Measurements from ENCODE around the gene OXT.
"Not testable (repeated sequence)": the region's sequence is repeated elsewhere in the genome, so short reads cannot be mapped to it uniquely, and the experiment has no call there.

The OXT gene

DNA sequence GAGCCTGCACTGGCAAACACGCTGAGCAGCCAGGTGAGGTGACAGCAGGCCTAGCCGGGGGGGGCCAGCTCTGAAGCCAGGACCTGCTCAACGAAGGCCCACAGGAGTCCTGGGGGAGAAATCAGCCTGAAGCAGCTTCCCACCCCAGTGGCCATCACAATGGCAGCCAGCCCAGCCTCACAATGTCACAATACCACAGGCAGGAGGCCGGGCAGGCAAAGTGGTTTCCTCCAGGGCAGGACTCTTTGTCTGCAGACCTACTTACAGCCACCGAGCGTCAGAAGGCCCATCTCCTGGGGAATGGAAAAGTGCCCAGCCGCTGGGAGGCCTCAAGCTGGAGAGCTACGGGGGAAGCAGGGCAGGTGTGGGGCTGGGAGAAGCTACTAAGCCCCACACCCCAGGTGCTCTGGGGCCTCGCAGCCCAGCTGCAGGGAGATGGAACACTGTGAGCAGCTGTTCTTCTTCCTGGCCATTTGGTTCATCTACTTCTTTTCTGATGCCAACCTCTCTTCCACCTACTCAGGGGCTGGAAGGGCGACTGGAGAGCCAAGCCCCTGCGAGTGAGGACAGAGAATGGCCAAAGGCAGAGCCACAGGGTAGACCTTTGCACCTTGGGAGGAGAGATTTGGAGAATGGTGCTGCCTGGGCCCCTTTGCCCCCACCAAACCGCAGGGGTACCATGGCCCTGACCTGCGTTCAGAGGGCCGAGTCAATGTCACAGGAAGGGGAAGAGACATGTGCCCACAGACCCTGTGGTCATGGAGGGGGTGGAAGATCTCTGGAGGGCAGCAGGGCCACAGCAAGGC is 35.4 kb downstream of the OXT start:
- H3K4me3 Mint-ChIP-seq: no peak overlapping the region
- no peaks in the 10 kb centered on the region for H3K9me3 Mint-ChIP-seq
- no peak for DNase-seq
- H3K4me1 Mint-ChIP-seq (ENCODE audit: low read depth): peaks cover 13% of the 10 kb centered on the region
- no peaks in the 10 kb centered on the region for H3K27me3 Mint-ChIP-seq
- peaks cover 29% of the 10 kb centered on the region for H3K36me3 Mint-ChIP-seq (ENCODE audit: low read depth)
- no peak overlapping the region for H3K27ac Mint-ChIP-seq

DNA sequence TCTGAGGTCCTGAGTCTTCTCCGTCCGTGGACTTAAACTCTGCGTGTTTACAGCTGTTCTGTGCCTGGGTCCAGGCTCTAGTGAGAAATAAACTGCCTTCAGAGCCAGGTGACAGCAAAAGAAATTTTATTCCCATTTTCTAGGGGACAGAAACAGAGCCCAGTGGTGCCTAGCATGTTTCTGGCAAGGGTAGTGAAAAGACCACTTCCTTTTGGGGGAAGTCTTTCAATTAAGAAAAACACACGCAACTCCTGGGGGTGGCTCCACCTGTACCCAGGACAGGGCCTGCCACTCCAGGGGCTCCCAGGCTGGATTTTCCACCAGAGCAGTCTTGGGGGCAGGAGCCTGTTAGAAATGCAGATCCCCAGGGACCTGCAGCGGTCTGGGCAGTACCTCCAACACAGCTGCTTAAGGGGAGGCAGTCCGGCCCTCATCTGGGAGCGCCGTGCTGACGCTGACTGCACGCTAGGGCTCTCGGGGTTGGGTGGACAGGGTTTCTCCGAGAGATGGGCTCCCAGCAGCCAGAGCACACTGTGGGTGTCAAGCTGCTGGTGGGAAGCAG is 36.1 kb downstream of the OXT start:
- no peak for DNase-seq
- peaks cover 31% of the 10 kb centered on the region for H3K36me3 Mint-ChIP-seq (ENCODE audit: low read depth)
- H3K4me1 Mint-ChIP-seq (ENCODE audit: low read depth): peaks cover 6% of the 10 kb centered on the region
- H3K27me3 Mint-ChIP-seq: no peaks in the 10 kb centered on the region
- no peak overlapping the region for H3K27ac Mint-ChIP-seq
- no peak overlapping the region for H3K4me3 Mint-ChIP-seq
- H3K9me3 Mint-ChIP-seq: no peaks in the 10 kb centered on the region

DNA sequence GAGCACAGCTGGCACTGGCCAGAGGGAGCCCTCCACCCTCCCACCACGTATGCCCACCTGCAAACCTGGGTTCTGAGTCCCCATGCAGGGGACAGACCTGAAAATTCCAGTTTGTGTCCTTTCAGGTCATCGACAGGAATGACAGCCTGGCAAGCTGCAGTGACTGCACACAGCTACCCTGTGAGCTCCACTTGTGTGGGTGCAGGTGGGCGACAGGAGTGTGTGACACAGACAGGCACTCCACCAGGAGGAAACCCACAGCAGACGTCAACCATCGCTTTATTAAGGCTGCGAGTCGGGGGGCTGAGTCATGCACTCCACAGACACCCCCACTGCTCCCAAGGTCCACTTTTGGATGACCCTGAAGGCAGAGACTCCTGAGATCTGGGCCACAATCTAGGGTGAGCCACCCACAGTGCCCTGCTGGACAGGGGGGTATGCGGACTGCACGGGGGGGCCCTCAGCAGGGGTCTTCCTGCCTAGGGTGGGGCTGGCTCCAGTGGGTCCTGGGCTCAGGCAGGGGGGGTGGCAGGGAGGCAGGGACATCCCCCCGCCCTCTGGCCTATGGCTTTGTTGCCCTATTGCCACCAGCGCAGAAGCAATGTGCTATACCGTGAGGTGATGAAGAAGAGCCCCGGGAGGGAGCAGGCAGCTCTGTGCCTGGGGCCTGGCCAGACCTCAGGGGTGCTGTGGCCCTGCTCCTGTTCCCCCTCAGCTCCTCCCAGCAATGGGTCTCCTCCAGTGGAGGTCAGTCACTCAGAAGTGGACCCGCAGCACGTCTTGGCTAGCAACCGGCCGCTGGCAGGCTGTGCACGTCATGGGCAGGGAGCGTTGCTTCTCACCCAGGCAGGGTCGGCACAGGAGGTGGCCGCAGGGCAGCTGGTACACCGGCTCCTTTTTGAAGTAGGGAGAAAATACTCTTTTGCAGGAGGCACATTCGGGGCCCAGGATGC is 38.2 kb downstream of the OXT start:
- no peak for DNase-seq
- Mint-ChIP-seq H3K36me3 (ENCODE audit: low read depth) (peaks cover 40% of the 10 kb centered on the region), H3K27ac (no peak overlapping the region), H3K4me3 (no peak overlapping the region), H3K9me3 (no peaks in the 10 kb centered on the region), H3K27me3 (no peaks in the 10 kb centered on the region), H3K4me1 (ENCODE audit: low read depth) (no peaks in the 10 kb centered on the region)

DNA sequence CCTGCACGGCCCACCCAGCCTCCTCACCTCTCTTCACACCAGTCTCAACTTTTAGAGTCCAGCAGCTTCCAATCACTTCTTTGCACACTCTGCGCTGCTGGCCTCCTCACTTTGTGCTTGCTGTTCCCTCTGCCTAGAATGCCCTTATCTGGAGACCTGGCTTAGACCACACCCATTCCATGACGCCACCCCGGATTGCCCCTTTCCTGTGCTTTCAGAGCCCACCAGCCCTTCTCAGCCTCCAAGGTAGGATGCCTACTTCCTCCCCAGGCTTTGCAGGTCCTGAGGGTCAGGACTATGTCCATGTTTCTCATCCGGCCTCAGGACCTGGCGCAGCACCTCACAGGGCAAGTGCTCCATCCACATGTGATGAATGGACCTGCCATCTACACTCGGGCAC is 40.1 kb downstream of the OXT start:
- Mint-ChIP-seq H3K27me3 (no peaks in the 10 kb centered on the region), H3K4me3 (no peak overlapping the region), H3K27ac (no peak overlapping the region), H3K9me3 (no peaks in the 10 kb centered on the region), H3K36me3 (ENCODE audit: low read depth) (peaks cover 42% of the 10 kb centered on the region), H3K4me1 (ENCODE audit: low read depth) (peaks cover 9% of the 10 kb centered on the region)
- no peak for DNase-seq

DNA sequence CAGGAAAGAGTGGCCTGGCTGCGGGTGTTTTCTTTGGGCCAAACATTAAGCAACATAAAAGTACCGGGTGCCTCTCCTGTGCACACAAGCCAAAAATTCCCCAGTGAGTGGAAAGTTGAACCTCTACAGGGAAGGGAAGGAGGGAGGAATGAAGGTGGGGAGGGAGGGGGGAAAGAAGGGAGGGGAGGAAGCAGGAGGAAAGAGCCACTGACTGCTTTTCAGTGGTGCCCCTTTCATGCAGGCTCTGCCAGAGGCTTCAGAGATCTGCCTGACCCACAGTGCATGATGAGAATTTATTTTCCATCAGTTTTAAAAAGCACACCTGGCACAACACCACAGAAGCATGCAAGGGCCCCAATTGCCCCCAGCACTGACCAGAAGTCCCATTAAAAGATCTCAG is 40.6 kb downstream of the OXT start:
- H3K4me1 Mint-ChIP-seq (ENCODE audit: low read depth): peaks cover 11% of the 10 kb centered on the region
- DNase-seq: no peak
- no peak overlapping the region for H3K4me3 Mint-ChIP-seq
- no peaks in the 10 kb centered on the region for H3K27me3 Mint-ChIP-seq
- no peaks in the 10 kb centered on the region for H3K9me3 Mint-ChIP-seq
- H3K27ac Mint-ChIP-seq: no peak overlapping the region
- H3K36me3 Mint-ChIP-seq (ENCODE audit: low read depth): peaks cover 41% of the 10 kb centered on the region

DNA sequence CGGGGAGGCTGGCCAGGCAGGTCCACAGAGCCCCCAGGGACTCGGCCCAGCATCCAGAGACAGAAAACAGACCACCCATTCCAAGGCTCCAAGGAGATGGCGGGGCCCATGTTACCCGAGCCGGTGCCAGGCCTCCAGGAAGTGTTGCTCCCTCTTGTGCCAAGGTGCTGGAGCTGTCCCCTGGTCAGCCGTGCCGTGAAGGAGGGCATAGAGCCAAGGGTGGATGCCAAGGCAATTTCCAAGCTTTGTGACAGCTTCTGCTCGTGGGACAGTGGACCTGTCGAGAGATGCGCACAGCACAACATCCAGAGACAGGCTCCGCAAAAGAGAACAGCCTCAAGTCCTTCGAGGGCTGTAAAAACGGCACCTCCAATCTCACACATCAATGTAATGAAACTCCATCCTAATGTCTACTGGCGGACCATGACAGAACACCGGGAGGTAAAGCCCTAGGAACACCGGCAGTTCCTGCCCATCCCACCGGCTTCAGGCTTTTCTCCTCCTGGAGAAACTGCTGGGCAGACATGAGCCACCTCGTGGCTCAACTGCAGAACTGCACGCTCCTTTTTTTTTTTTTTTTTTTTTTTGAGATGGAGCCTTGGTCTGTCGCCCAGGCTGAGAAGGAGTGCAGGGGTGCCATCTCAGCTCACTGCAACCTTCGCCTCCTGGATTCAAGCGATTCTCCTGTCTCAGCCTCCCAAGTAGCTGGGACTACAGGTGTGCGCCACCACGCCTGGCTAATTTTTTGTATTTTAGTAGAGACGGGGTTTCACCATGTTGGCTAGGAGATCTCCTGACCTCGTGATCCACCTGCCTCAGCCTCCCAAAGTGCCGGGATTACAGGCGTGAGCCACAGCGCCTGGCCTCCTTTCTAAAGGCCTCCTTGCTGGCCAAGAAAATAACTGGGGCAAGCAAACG is 44.0 kb downstream of the OXT start:
- DNase-seq: peak; percentile 58
- Mint-ChIP-seq H3K4me3 (no peak overlapping the region), H3K4me1 (ENCODE audit: low read depth) (peaks cover 22% of the 10 kb centered on the region), H3K27me3 (no peaks in the 10 kb centered on the region), H3K27ac (no peak overlapping the region), H3K36me3 (ENCODE audit: low read depth) (peaks cover 34% of the 10 kb centered on the region), H3K9me3 (no peaks in the 10 kb centered on the region)

DNA sequence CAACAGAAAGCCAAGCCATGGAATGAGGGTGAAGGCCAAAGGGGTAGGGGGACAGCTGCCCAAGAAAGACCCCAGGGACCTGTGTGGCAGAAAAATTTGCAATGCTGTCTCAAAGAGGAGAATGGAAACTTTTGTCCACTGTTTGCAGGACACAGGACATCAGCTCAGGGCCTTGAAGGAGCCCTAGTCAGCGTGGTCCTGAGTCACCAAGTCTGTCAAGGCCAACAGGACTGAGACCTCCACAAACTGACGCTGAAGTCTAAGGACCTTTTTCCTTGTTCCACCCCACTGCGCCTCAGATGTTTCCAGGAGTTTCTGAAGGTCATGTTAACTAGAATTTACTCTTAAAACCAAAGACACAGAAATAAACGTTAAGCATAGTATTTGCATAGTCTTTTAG is 44.9 kb downstream of the OXT start:
- no peak for DNase-seq
- Mint-ChIP-seq H3K27ac (no peak overlapping the region), H3K36me3 (ENCODE audit: low read depth) (peaks cover 38% of the 10 kb centered on the region), H3K4me1 (ENCODE audit: low read depth) (peaks cover 31% of the 10 kb centered on the region), H3K4me3 (no peak overlapping the region), H3K9me3 (no peaks in the 10 kb centered on the region), H3K27me3 (no peaks in the 10 kb centered on the region)

DNA sequence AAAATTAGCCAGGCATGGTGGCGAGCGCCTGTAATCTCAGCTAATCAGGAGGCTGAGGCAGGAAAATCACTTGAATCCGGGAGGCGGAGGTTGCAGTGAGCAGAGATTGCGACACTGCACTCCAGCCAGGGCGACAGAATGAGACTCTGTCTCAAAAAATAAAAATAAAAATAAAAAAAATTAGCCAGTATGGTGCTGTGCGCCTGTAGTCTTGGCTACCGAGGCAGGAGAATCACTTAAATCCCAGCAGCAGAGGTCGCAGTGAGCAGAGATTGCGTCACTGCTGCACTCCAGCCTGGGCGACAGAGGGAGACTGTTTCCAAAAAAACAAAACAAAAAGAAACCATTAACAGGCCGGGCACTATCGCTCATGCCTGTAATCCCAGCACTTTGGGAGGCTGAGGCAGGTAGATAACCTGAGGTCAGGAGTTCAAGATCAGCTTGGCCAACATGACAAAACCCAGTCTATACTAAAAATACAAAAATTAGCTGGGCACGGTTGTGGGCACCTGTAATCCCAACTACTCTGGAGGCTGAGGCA is 46.5 kb downstream of the OXT start:
- H3K9me3 Mint-ChIP-seq, H3K4me3 Mint-ChIP-seq, H3K27me3 Mint-ChIP-seq, H3K27ac Mint-ChIP-seq: not testable (repeated sequence)
- DNase-seq: peak; percentile 51
- Mint-ChIP-seq H3K36me3 (ENCODE audit: low read depth) (peaks cover 47% of the 10 kb centered on the region), H3K4me1 (ENCODE audit: low read depth) (peaks cover 47% of the 10 kb centered on the region)

DNA sequence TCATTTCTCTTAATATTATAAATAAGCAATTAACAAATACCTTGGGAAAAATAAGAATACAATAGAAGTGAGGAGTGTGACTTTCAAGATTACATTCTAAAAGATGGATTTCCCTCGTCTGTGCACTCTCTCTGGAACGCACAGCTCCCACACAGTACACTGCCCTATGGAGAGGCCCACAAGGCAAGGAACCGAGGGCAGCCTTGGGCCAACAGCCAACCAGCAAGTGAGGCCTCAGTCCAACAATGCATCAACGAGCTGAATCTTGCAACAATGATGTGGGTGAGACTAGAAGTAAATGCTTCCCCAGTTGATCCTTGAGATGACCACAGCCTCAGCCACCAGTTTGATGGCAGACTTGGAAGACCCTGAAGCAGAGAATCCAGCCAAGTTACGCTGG is 47.6 kb downstream of the OXT start:
- peaks cover 49% of the 10 kb centered on the region for H3K36me3 Mint-ChIP-seq (ENCODE audit: low read depth)
- peaks cover 55% of the 10 kb centered on the region for H3K4me1 Mint-ChIP-seq (ENCODE audit: low read depth)

DNA sequence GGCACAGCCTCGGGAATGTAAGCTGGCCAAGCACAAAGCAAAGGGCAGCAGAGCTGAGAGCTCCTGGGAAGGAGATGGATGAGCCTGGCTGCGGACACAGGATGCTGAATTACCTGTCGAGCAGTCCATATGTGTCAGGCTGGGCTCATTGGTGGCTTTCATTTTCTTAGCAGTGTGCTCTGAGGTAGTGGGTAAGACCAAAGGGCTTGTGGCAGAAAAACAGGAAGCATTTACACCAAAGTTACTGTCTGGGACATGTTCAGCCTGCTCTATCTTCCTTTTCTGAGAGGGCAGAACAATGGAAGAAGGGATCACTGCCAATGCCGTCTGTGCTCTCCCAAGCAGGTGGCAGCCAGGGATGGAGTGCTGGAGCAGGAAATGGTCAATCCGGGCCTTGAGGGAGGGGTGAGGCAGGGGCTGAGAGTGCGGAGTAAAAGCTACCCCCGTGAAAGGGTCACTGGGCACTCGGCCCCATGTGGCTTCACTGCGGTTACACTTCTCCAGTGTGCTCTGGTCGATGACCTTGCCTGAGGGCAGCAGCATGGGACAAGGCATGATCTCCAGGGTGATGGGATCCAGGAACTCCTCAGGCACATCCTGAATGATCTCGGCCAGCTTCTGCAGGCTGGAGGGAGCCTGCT is 50.0 kb downstream of the OXT start:
- Mint-ChIP-seq H3K4me1 (ENCODE audit: low read depth) (peaks cover 49% of the 10 kb centered on the region), H3K27ac (peak overlapping the region; percentile 41), H3K27me3 (no peaks in the 10 kb centered on the region), H3K9me3 (peaks cover 4% of the 10 kb centered on the region), H3K4me3 (no peak overlapping the region), H3K36me3 (ENCODE audit: low read depth) (peaks cover 53% of the 10 kb centered on the region)
- DNase-seq: no peak

More for the DNA sequence above, 47.6 kb downstream of the OXT start:
- Mint-ChIP-seq H3K4me3 (no peak overlapping the region), H3K9me3 (peaks cover 4% of the 10 kb centered on the region), H3K27ac (peak overlapping the region; percentile 13), H3K27me3 (no peaks in the 10 kb centered on the region)
- DNase-seq: no peak

Data from activated T-cell treated with anti-CD3 and anti-CD28 coated beads, Interleukin-2, amount 50 U/mL, for 24 hours (primary cell).